Measurements from ENCODE around the gene KHK. TPM values are rescaled to one million over a fixed set of nuclear protein-coding genes. Genes with fewer than 3 reads are reported as not detected.
"Not testable (repeated sequence)": the region's sequence is repeated elsewhere in the genome, so short reads cannot be mapped to it uniquely, and the experiment has no call there.

The KHK gene
- total and polyA plus RNA-seq, 9 of the 15 experiments (the other 6 are each of a cell fraction or from before 2014, with no cell fraction given), result 1.5 to 10.7 (median 5.2) TPM

- H3K9ac ChIP-seq (ENCODE audit: insufficient read depth in 1 of 2, low read depth in 2 of 2, low read length in 2 of 2), result no peak overlapping the region
- peak; percentile 81 for TF ChIP-seq ZNF121 (CRISPR knock-in tag; conservative IDR thresholded peaks at IDR 0.05)
- no peak for TF ChIP-seq ILK (tag; IDR thresholded peaks at IDR 0.05; ENCODE audit: borderline replicate concordance, low read depth)
- no peak for TF ChIP-seq POLR2A (conservative IDR thresholded peaks at IDR 0.05)
- TF ChIP-seq COPS2 (conservative IDR thresholded peaks at IDR 0.05), result no peak
- no peak for TF ChIP-seq HCFC1 (IDR thresholded peaks at IDR 0.05; ENCODE audit: low read depth, low read length)
- no peaks in the 10 kb centered on the region for H4K20me1 ChIP-seq (replicated peaks; ENCODE audit: control insufficient read depth, insufficient read depth, low read length)
- FAIRE-seq, result no peak
- H3K79me2 ChIP-seq (ENCODE audit: control insufficient read depth, insufficient read depth, low read length), result no peaks in the 10 kb centered on the region
- in situ Hi-C loops (cut with MboI), result no loop called here
- DNase-seq (ENCODE audit: extremely low read depth in 1 of 4, low spot score in 3 of 4), result no peak
- no peak for ATAC-seq
- 16% methylated on average over 3 of the region's 3 CpGs for WGBS (ENCODE audit: insufficient coverage, low coverage, missing lambda C conversion rate)
- CTCF ChIA-PET (ENCODE audit: low intra/inter-chr PET ratio), result no interaction called here
- no peak overlapping the region for H2AFZ ChIP-seq (ENCODE audit: low read depth, low read length)
- BruUV-seq (replicated peaks), result no TSS peak
- H3K4me2 ChIP-seq (ENCODE audit: insufficient read depth, low read length), result no peak overlapping the region
- POLR2A ChIA-PET, result no interaction called here
- no peaks in the 10 kb centered on the region for H3K36me3 ChIP-seq (ENCODE audit: control insufficient read depth, insufficient read depth, low read length)
- no peaks in the 10 kb centered on the region; a peak in 1 of 5 replicates for H3K4me1 ChIP-seq (replicated peaks in 1 of 2; ENCODE audit: control insufficient read depth in 2 of 2, insufficient read depth in 2 of 2, low read length in 2 of 2)
- H3K9me1 ChIP-seq (ENCODE audit: control insufficient read depth, insufficient read depth, low read length), result no peaks in the 10 kb centered on the region
- intact Hi-C loops (cut with micrococcal nuclease), result no loop called here
- no peak overlapping the region for H3K4me3 ChIP-seq
- H3K27me3 ChIP-seq (ENCODE audit: control insufficient read depth in 2 of 2, insufficient read depth in 2 of 2, low read length in 2 of 2), result no peaks in the 10 kb centered on the region
- no peaks in the 10 kb centered on the region for H3K9me3 ChIP-seq (replicated peaks; ENCODE audit: control insufficient read depth, insufficient read depth, low read depth, low read length)
- no peak overlapping the region for H3K27ac ChIP-seq (ENCODE audit: extremely low read depth, low read depth, low read length)
These were observed 22.5 kb downstream of the KHK start for GRCh38 chr2:27109083-27109482.

DNA sequence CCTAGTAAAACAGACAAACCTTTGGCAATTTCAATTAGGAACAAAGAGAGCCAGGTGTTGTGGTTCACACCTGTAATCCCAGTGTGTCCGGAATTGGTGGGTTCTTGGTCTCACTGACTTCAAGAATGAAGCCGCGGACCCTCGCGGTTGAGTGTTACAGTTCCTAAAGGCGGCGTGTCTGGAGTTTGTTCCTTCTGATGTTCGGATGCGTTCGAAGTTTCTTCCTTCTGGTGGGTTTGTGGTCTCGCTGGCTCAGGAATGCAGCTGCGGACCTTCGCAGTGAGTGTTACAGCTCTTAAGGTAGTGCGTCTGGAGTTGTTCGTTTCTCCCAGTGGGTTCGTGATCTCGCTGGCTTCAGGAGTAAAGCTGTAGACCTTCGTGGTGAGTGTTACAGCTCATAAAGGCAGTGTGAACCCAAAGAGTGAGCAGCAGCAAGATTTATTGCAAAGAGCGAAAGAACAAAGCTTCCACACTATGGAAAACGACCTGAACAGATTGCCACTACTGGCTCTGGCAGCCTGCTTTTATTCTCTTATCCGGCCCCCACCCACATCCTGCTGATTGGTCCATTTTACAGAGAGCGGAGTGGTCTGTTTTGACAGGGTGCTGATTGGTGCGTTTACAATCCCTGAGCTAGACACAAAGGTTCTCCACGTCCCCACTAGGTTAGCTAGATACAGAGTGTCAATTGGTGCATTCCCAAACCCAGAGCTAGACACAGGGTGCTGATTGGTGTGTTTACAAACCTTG is 24.2 kb downstream of the KHK start:
- intact Hi-C loops (cut with micrococcal nuclease); CTCF ChIA-PET (ENCODE audit: low intra/inter-chr PET ratio); H4K20me1 ChIP-seq (replicated peaks; ENCODE audit: control insufficient read depth, insufficient read depth, low read length); BruUV-seq (replicated peaks); DNase-seq (ENCODE audit: extremely low read depth in 1 of 4, low spot score in 3 of 4); H3K4me1 ChIP-seq (replicated peaks in 1 of 2; ENCODE audit: control insufficient read depth in 2 of 2, insufficient read depth in 2 of 2, low read length in 2 of 2); FAIRE-seq; H3K9ac ChIP-seq (ENCODE audit: insufficient read depth in 1 of 2, low read depth in 2 of 2, low read length in 2 of 2); H3K9me3 ChIP-seq (replicated peaks; ENCODE audit: control insufficient read depth, insufficient read depth, low read depth, low read length); H3K4me2 ChIP-seq (ENCODE audit: insufficient read depth, low read length); ATAC-seq; H3K4me3 ChIP-seq; H3K27me3 ChIP-seq (ENCODE audit: control insufficient read depth in 2 of 2, insufficient read depth in 2 of 2, low read length in 2 of 2); H3K9me1 ChIP-seq (ENCODE audit: control insufficient read depth, insufficient read depth, low read length); H3K27ac ChIP-seq (ENCODE audit: extremely low read depth, low read depth, low read length); H3K79me2 ChIP-seq (ENCODE audit: control insufficient read depth, insufficient read depth, low read length); H3K36me3 ChIP-seq (ENCODE audit: control insufficient read depth, insufficient read depth, low read length); in situ Hi-C loops (cut with MboI): not testable (repeated sequence)
- peak overlapping the region; percentile 35; the same call in 1 of the 2 replicates for H2AFZ ChIP-seq (ENCODE audit: low read depth, low read length)
- TF ChIP-seq NFYB (IDR thresholded peaks at IDR 0.05; ENCODE audit: extremely low read depth, insufficient read length), result peak; percentile 40
- WGBS (ENCODE audit: insufficient coverage, low coverage, missing lambda C conversion rate), result 64% methylated on average over 24 of the region's 24 CpGs
- POLR2A ChIA-PET, result interaction anchor here (0.6 to 4.5 kb wide), 3 partner anchors 14 to 230 kb away, joined by 3 to 17 read pairs (median 3); partner anchors contain the start of gene ABHD1

DNA sequence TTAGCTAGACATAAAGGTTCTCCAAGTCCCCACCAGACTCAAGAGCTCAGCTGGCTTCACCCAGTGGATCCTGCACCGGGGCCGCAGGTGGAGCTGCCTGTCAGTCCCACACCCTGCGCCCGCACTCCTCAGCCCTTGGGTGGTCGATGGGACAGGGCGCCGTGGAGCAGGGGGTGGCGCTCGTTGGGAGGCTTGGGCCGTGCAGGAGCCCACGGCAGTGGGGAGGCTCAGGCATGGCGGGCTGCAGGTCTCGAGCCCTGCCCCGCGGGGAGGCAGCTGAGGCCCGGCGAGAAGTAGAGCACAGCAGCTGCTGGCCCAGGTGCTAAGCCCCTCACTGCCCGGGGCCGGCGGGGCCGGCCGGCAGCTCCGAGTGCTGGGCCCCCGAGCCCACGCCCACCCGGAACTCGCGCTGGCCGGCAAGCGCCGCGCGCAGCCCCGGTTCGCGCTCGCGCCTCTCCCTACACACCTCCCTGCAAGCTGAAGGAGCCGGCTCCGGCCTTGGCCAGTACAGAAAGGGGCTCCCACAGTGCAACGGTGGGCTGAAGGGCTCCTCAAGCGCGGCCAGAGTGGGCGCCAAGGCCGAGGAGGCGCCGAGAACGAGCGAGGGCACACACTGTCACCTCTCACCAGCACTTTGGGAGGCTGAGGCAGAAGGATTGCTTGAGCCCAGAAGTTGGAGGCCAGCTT is 25.0 kb downstream of the KHK start:
- POLR2A ChIA-PET, result interaction anchor here (0.6 to 4.5 kb wide), 3 partner anchors 13 to 264 kb away, joined by 3 to 17 read pairs (median 3); partner anchors contain the start of gene ABHD1
- intact Hi-C loops (cut with micrococcal nuclease); H3K27me3 ChIP-seq (ENCODE audit: control insufficient read depth in 2 of 2, insufficient read depth in 2 of 2, low read length in 2 of 2); DNase-seq (ENCODE audit: extremely low read depth in 1 of 4, low spot score in 3 of 4); H2AFZ ChIP-seq (ENCODE audit: low read depth, low read length); ATAC-seq; H3K4me3 ChIP-seq; H3K9ac ChIP-seq (ENCODE audit: insufficient read depth in 1 of 2, low read depth in 2 of 2, low read length in 2 of 2); H4K20me1 ChIP-seq (replicated peaks; ENCODE audit: control insufficient read depth, insufficient read depth, low read length); H3K79me2 ChIP-seq (ENCODE audit: control insufficient read depth, insufficient read depth, low read length); in situ Hi-C loops (cut with MboI); CTCF ChIA-PET (ENCODE audit: low intra/inter-chr PET ratio); H3K27ac ChIP-seq (ENCODE audit: extremely low read depth, low read depth, low read length); FAIRE-seq; H3K4me2 ChIP-seq (ENCODE audit: insufficient read depth, low read length); H3K9me3 ChIP-seq (replicated peaks; ENCODE audit: control insufficient read depth, insufficient read depth, low read depth, low read length); BruUV-seq (replicated peaks); H3K9me1 ChIP-seq (ENCODE audit: control insufficient read depth, insufficient read depth, low read length); H3K4me1 ChIP-seq (replicated peaks in 1 of 2; ENCODE audit: control insufficient read depth in 2 of 2, insufficient read depth in 2 of 2, low read length in 2 of 2); H3K36me3 ChIP-seq (ENCODE audit: control insufficient read depth, insufficient read depth, low read length): not testable (repeated sequence)
- 76% methylated on average over 19 of the region's 49 CpGs for WGBS (ENCODE audit: insufficient coverage, low coverage, missing lambda C conversion rate)
